ENCODE results near the gene AKNAD1. TPM values are rescaled to one million over a fixed set of nuclear protein-coding genes. Genes with fewer than 3 reads are reported as not detected.

The AKNAD1 gene
- total and polyA plus RNA-seq, 2 donors (not counting 1 experiment from before 2014, with no cell fraction given), result not detected

- H2AFZ ChIP-seq (ENCODE audit: insufficient read depth, low read depth, low read length, poor library complexity, severe bottlenecking), result no peak overlapping the region
- DNase-seq (no peak), ATAC-seq (ENCODE audit: low read depth) (no peak)
- WGBS (ENCODE audit: insufficient coverage), result 86% methylated on average over 1 of the region's 1 CpG
- no peaks in the 10 kb centered on the region for H3K9me3 Mint-ChIP-seq (ENCODE audit: insufficient read depth)
- H3K4me3 ChIP-seq (ENCODE audit: control extremely low read depth in 1 of 5, extremely low read depth in 1 of 5, insufficient read depth in 1 of 5, low read depth in 2 of 5, low read length in 4 of 5), result no peak overlapping the region
- CTCF ChIA-PET, result no interaction called here
- no peaks in the 10 kb centered on the region for H3K27me3 ChIP-seq (replicated peaks in 1 of 4; ENCODE audit: control extremely low read depth in 1 of 4, control insufficient read depth in 3 of 4, insufficient read depth in 4 of 4, low read length in 3 of 4)
- H3K4me1 ChIP-seq (ENCODE audit: control insufficient read depth in 2 of 2, insufficient read depth in 2 of 2, low read length in 2 of 2), result no peaks in the 10 kb centered on the region
- no peak overlapping the region for H3K27ac Mint-ChIP-seq
- peaks cover 20 to 59% of the 10 kb centered on the region in 2 experiments for H3K36me3 ChIP-seq (replicated peaks in 1 of 2; ENCODE audit: control extremely low read depth in 1 of 2, control insufficient read depth in 1 of 2, extremely low read depth in 1 of 2, insufficient read depth in 2 of 2, low read length in 1 of 2)
- TF ChIP-seq, protein P1, sequence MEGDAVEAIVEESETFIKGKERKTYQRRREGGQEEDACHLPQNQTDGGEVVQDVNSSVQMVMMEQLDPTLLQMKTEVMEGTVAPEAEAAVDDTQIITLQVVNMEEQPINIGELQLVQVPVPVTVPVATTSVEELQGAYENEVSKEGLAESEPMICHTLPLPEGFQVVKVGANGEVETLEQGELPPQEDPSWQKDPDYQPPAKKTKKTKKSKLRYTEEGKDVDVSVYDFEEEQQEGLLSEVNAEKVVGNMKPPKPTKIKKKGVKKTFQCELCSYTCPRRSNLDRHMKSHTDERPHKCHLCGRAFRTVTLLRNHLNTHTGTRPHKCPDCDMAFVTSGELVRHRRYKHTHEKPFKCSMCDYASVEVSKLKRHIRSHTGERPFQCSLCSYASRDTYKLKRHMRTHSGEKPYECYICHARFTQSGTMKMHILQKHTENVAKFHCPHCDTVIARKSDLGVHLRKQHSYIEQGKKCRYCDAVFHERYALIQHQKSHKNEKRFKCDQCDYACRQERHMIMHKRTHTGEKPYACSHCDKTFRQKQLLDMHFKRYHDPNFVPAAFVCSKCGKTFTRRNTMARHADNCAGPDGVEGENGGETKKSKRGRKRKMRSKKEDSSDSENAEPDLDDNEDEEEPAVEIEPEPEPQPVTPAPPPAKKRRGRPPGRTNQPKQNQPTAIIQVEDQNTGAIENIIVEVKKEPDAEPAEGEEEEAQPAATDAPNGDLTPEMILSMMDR (IDR thresholded peaks at IDR 0.05), result no peak
- no peak for TF ChIP-seq EZH2 (IDR thresholded peaks at IDR 0.05; ENCODE audit: borderline replicate concordance, insufficient read depth, low read depth, low read length, poor library complexity, severe bottlenecking)
- no peak overlapping the region for H3K4me3 Mint-ChIP-seq
- no peak overlapping the region for H3K4me2 ChIP-seq (replicated peaks; ENCODE audit: low read depth, low read length, poor library complexity, severe bottlenecking)
- intact Hi-C loops (cut with micrococcal nuclease), result no loop called here
- no peaks in the 10 kb centered on the region for H3K4me1 Mint-ChIP-seq
- no peaks in the 10 kb centered on the region for H4K20me1 ChIP-seq (ENCODE audit: control insufficient read depth, insufficient read depth, low read length, poor library complexity, severe bottlenecking)
- POLR2A ChIA-PET, result no interaction called here
- H3K9me3 ChIP-seq (ENCODE audit: control extremely low read depth in 1 of 3, control insufficient read depth in 2 of 3, insufficient read depth in 1 of 3, low read length in 2 of 3), result no peaks in the 10 kb centered on the region
- H3K9ac ChIP-seq (ENCODE audit: low read length), result no peak overlapping the region
- H3K79me2 ChIP-seq (ENCODE audit: control insufficient read depth, insufficient read depth, low read length), result no peaks in the 10 kb centered on the region
- H3K27me3 Mint-ChIP-seq, result no peaks in the 10 kb centered on the region
- H3K27ac ChIP-seq (ENCODE audit: low read length in 2 of 2), result no peak overlapping the region
Observed at GRCh38 chr1:108767115-108767514, 89.8 kb downstream of the AKNAD1 start.

Other genes with a start within 250 kb of the AKNAD1 start
- 6.2 and 6.4 TPM in 2 replicates for gene HENMT1, start 196.0 kb downstream of the AKNAD1 start, total RNA-seq
- gene HENMT1, start 196.0 kb downstream of the AKNAD1 start, polyA plus RNA-seq, result 4.2 and 4.7 TPM in 2 replicates
- gene PRPF38B, start 164.8 kb downstream of the AKNAD1 start, total RNA-seq, result 107 and 114 TPM in 2 replicates
- 48.7 and 84.4 TPM in 2 replicates for gene PRPF38B, start 164.8 kb downstream of the AKNAD1 start, polyA plus RNA-seq
- gene FNDC7, start 144.2 kb downstream of the AKNAD1 start, total RNA-seq, result 0.15 and 0.17 TPM in 2 replicates
- not detected in 2 replicates for gene FNDC7, start 144.2 kb downstream of the AKNAD1 start, polyA plus RNA-seq
- 77.5 and 78.1 TPM in 2 replicates for gene STXBP3, start 110.4 kb downstream of the AKNAD1 start, total RNA-seq
- gene STXBP3, start 110.4 kb downstream of the AKNAD1 start, polyA plus RNA-seq, result 13.3 and 28.4 TPM in 2 replicates
- gene GPSM2, start 19.9 kb upstream of the AKNAD1 start, total RNA-seq, result 2.2 and 4.0 TPM in 2 replicates
- 1.3 and 1.5 TPM in 2 replicates for gene GPSM2, start 19.9 kb upstream of the AKNAD1 start, polyA plus RNA-seq
- gene CLCC1, start 106.4 kb upstream of the AKNAD1 start, total RNA-seq, result 26.9 and 29.5 TPM in 2 replicates
- 6.5 and 10.3 TPM in 2 replicates for gene CLCC1, start 106.4 kb upstream of the AKNAD1 start, polyA plus RNA-seq
- gene WDR47, start 185.0 kb upstream of the AKNAD1 start, total RNA-seq, result 17.3 and 21.6 TPM in 2 replicates
- 4.4 and 7.5 TPM in 2 replicates for gene WDR47, start 185.0 kb upstream of the AKNAD1 start, polyA plus RNA-seq
- gene TAF13, start 218.9 kb upstream of the AKNAD1 start, total RNA-seq, result 12.9 and 14.3 TPM in 2 replicates
- gene TAF13, start 218.9 kb upstream of the AKNAD1 start, polyA plus RNA-seq, result 6.6 and 25.1 TPM in 2 replicates
- gene TMEM167B, start 233.7 kb upstream of the AKNAD1 start, total RNA-seq, result 40.9 and 44.5 TPM in 2 replicates
- 12.0 and 19.5 TPM in 2 replicates for gene TMEM167B, start 233.7 kb upstream of the AKNAD1 start, polyA plus RNA-seq